ENCODE results near the gene GPR39. TPM values are rescaled to one million over a fixed set of nuclear protein-coding genes. Genes with fewer than 3 reads are reported as not detected.

GPR39 gene
- total and polyA plus RNA-seq, 2 donors (not counting 1 experiment from before 2014, with no cell fraction given) = not detected

GRCh38 chr2:132463719-132464118 lies 47.1 kb downstream of the GPR39 start:
- intact Hi-C loops (cut with micrococcal nuclease) = no loop called here
- WGBS (ENCODE audit: insufficient coverage) = 94% methylated on average over 3 of the region's 4 CpGs

GRCh38 chr2:132465917-132466316 lies 49.3 kb downstream of the GPR39 start:
- Histone ChIP-seq H3K79me2 (ENCODE audit: control insufficient read depth, insufficient read depth, low read length) (no peaks in the 10 kb centered on the region), H3K36me3 (replicated peaks in 1 of 2; ENCODE audit: control extremely low read depth in 1 of 2, control insufficient read depth in 1 of 2, extremely low read depth in 1 of 2, insufficient read depth in 2 of 2, low read length in 1 of 2) (no peaks in the 10 kb centered on the region), H3K27ac (ENCODE audit: low read length in 2 of 2) (no peak overlapping the region), H3K9me3 (ENCODE audit: control extremely low read depth in 1 of 3, control insufficient read depth in 2 of 3, insufficient read depth in 1 of 3, low read length in 2 of 3) (peaks cover 1 to 39% (median 34%) of the 10 kb centered on the region in 3 donors), H3K4me2 (replicated peaks; ENCODE audit: low read depth, low read length, poor library complexity, severe bottlenecking) (no peak overlapping the region), H3K27me3 (replicated peaks in 1 of 4; ENCODE audit: control extremely low read depth in 1 of 4, control insufficient read depth in 3 of 4, insufficient read depth in 4 of 4, low read length in 3 of 4) (no peaks in the 10 kb centered on the region), H3K4me1 (ENCODE audit: control insufficient read depth in 2 of 2, insufficient read depth in 2 of 2, low read length in 2 of 2) (no peaks in the 10 kb centered on the region), H3K4me3 (ENCODE audit: control extremely low read depth in 1 of 5, extremely low read depth in 1 of 5, insufficient read depth in 1 of 5, low read depth in 2 of 5, low read length in 4 of 5) (no peak overlapping the region), H2AFZ (ENCODE audit: insufficient read depth, low read depth, low read length, poor library complexity, severe bottlenecking) (no peak overlapping the region), H3K9ac (ENCODE audit: low read length) (no peak overlapping the region), H4K20me1 (ENCODE audit: control insufficient read depth, insufficient read depth, low read length, poor library complexity, severe bottlenecking) (no peaks in the 10 kb centered on the region)
- DNase-seq = no peak
- peaks cover 6% of the 10 kb centered on the region for H3K9me3 Mint-ChIP-seq (ENCODE audit: insufficient read depth)
- TF ChIP-seq EZH2 (IDR thresholded peaks at IDR 0.05; ENCODE audit: borderline replicate concordance, insufficient read depth, low read depth, low read length, poor library complexity, severe bottlenecking) (no peak), CTCF (IDR thresholded peaks at IDR 0.05) (no peak)
- no peak overlapping the region for H3K4me3 Mint-ChIP-seq
- no peaks in the 10 kb centered on the region for H3K4me1 Mint-ChIP-seq
- ChIA-PET CTCF (no interaction called here), POLR2A (no interaction called here)
- no peaks in the 10 kb centered on the region for H3K27me3 Mint-ChIP-seq
- intact Hi-C loops (cut with micrococcal nuclease) = no loop called here
- no peak for ATAC-seq (ENCODE audit: low read depth)
- no CpG with 5 or more reads among the region's 1 CpG for WGBS (ENCODE audit: insufficient coverage)
- H3K27ac Mint-ChIP-seq = no peak overlapping the region

More at GRCh38 chr2:132463719-132464118, 47.1 kb downstream of the GPR39 start:
- H3K79me2 ChIP-seq (ENCODE audit: control insufficient read depth, insufficient read depth, low read length) = no peaks in the 10 kb centered on the region
- H3K9me3 Mint-ChIP-seq (ENCODE audit: insufficient read depth) = peaks cover 8% of the 10 kb centered on the region
- no peak overlapping the region for H3K9ac ChIP-seq (ENCODE audit: low read length)
- H3K27ac Mint-ChIP-seq = no peak overlapping the region
- no peaks in the 10 kb centered on the region for H3K27me3 Mint-ChIP-seq
- no peak overlapping the region for H3K4me3 ChIP-seq (ENCODE audit: control extremely low read depth in 1 of 5, extremely low read depth in 1 of 5, insufficient read depth in 1 of 5, low read depth in 2 of 5, low read length in 4 of 5)
- ChIA-PET POLR2A (no interaction called here), CTCF (no interaction called here)
- H3K4me1 ChIP-seq (ENCODE audit: control insufficient read depth in 2 of 2, insufficient read depth in 2 of 2, low read length in 2 of 2) = no peaks in the 10 kb centered on the region
- no peak for DNase-seq
- peaks cover 1 to 34% (median 24%) of the 10 kb centered on the region in 3 donors for H3K9me3 ChIP-seq (ENCODE audit: control extremely low read depth in 1 of 3, control insufficient read depth in 2 of 3, insufficient read depth in 1 of 3, low read length in 2 of 3)
- no peaks in the 10 kb centered on the region for H3K27me3 ChIP-seq (replicated peaks in 1 of 4; ENCODE audit: control extremely low read depth in 1 of 4, control insufficient read depth in 3 of 4, insufficient read depth in 4 of 4, low read length in 3 of 4)
- no peaks in the 10 kb centered on the region for H3K4me1 Mint-ChIP-seq
- no peak overlapping the region for H3K27ac ChIP-seq (ENCODE audit: low read length in 2 of 2)
- no peak for ATAC-seq (ENCODE audit: low read depth)
- no peaks in the 10 kb centered on the region for H3K36me3 ChIP-seq (replicated peaks in 1 of 2; ENCODE audit: control extremely low read depth in 1 of 2, control insufficient read depth in 1 of 2, extremely low read depth in 1 of 2, insufficient read depth in 2 of 2, low read length in 1 of 2)
- TF ChIP-seq CTCF (IDR thresholded peaks at IDR 0.05) = no peak
- no peak for TF ChIP-seq EZH2 (IDR thresholded peaks at IDR 0.05; ENCODE audit: borderline replicate concordance, insufficient read depth, low read depth, low read length, poor library complexity, severe bottlenecking)
- H4K20me1 ChIP-seq (ENCODE audit: control insufficient read depth, insufficient read depth, low read length, poor library complexity, severe bottlenecking) = no peaks in the 10 kb centered on the region
- no peak overlapping the region for H2AFZ ChIP-seq (ENCODE audit: insufficient read depth, low read depth, low read length, poor library complexity, severe bottlenecking)
- H3K4me3 Mint-ChIP-seq = no peak overlapping the region
- no peak overlapping the region for H3K4me2 ChIP-seq (replicated peaks; ENCODE audit: low read depth, low read length, poor library complexity, severe bottlenecking)

Measured in B cell (primary cell).